Measurements from ENCODE around the gene WFIKKN1. TPM values are rescaled to one million over a fixed set of nuclear protein-coding genes. Genes with fewer than 3 reads are reported as not detected.

Gene WFIKKN1
- total and polyA plus RNA-seq, 2 experiments from 2014 or later, result 3.5 to 6.8 TPM

DNA sequence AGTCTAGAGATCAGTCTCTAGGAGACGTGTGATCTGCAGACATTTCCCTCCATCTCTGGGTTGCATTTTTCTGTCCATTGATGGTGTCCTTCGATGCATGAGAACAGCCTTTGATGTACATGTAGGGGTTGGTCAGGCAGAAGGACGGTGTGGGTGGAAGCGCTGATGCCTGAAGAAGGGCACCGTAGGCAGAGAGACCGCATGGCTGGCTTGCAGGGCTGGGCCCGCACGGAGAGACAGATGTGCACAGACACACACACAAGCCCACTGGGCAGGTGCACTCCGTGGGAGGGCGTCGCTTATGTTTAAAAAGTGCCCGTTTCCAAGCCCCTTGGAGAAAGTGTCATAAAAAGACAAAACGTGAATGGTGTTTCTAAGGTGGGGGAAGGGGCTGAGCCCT, 15.7 kb upstream of the WFIKKN1 start:
- Histone ChIP-seq H3K4me2 (no peak overlapping the region), H3K79me2 (replicated peaks; ENCODE audit: insufficient read depth) (no peaks in the 10 kb centered on the region), H3F3A (replicated peaks; ENCODE audit: low read depth) (peaks cover 4% of the 10 kb centered on the region), H3K27me3 (ENCODE audit: insufficient read depth) (no peaks in the 10 kb centered on the region), H3K27ac (ENCODE audit: low read depth) (no peak overlapping the region), H3K9me2 (ENCODE audit: insufficient read depth) (no peaks in the 10 kb centered on the region), H4K20me1 (replicated peaks; ENCODE audit: insufficient read depth) (no peaks in the 10 kb centered on the region; the same call in none of the 2 replicates), H3K36me3 (ENCODE audit: insufficient read depth) (no peaks in the 10 kb centered on the region), H3K4me3 (no peak overlapping the region), H2AFZ (no peak overlapping the region), H3K4me1 (ENCODE audit: insufficient read depth) (no peaks in the 10 kb centered on the region)
- H3K4me1 Mint-ChIP-seq, result peaks cover 3% of the 10 kb centered on the region; the same call in 2 of the 3 replicates
- TF ChIP-seq JUNB (IDR thresholded peaks at IDR 0.05; ENCODE audit: unreplicated experiment) (no peak), ZNF331 (CRISPR knock-in tag; IDR thresholded peaks at IDR 0.05; ENCODE audit: low read depth) (no peak), NANOG (IDR thresholded peaks at IDR 0.05; ENCODE audit: borderline replicate concordance) (no peak), CREB1 (CRISPR knock-in tag; IDR thresholded peaks at IDR 0.05; ENCODE audit: low read depth) (no peak), EZH2phosphoT487 (IDR thresholded peaks at IDR 0.05; ENCODE audit: unreplicated experiment) (no peak), STAT1 (IDR thresholded peaks at IDR 0.05; ENCODE audit: unreplicated experiment) (no peak), EZH2 (IDR thresholded peaks at IDR 0.05; ENCODE audit: low read depth, unreplicated experiment) (no peak), POLR2AphosphoS5 (IDR thresholded peaks at IDR 0.05; ENCODE audit: low read depth) (no peak), ZNF114 (CRISPR knock-in tag; IDR thresholded peaks at IDR 0.05) (no peak)
- TF ChIP-seq, protein P1, sequence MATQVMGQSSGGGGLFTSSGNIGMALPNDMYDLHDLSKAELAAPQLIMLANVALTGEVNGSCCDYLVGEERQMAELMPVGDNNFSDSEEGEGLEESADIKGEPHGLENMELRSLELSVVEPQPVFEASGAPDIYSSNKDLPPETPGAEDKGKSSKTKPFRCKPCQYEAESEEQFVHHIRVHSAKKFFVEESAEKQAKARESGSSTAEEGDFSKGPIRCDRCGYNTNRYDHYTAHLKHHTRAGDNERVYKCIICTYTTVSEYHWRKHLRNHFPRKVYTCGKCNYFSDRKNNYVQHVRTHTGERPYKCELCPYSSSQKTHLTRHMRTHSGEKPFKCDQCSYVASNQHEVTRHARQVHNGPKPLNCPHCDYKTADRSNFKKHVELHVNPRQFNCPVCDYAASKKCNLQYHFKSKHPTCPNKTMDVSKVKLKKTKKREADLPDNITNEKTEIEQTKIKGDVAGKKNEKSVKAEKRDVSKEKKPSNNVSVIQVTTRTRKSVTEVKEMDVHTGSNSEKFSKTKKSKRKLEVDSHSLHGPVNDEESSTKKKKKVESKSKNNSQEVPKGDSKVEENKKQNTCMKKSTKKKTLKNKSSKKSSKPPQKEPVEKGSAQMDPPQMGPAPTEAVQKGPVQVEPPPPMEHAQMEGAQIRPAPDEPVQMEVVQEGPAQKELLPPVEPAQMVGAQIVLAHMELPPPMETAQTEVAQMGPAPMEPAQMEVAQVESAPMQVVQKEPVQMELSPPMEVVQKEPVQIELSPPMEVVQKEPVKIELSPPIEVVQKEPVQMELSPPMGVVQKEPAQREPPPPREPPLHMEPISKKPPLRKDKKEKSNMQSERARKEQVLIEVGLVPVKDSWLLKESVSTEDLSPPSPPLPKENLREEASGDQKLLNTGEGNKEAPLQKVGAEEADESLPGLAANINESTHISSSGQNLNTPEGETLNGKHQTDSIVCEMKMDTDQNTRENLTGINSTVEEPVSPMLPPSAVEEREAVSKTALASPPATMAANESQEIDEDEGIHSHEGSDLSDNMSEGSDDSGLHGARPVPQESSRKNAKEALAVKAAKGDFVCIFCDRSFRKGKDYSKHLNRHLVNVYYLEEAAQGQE (IDR thresholded peaks at IDR 0.05; ENCODE audit: unreplicated experiment), result no peak
- TF ChIP-seq, protein P2, sequence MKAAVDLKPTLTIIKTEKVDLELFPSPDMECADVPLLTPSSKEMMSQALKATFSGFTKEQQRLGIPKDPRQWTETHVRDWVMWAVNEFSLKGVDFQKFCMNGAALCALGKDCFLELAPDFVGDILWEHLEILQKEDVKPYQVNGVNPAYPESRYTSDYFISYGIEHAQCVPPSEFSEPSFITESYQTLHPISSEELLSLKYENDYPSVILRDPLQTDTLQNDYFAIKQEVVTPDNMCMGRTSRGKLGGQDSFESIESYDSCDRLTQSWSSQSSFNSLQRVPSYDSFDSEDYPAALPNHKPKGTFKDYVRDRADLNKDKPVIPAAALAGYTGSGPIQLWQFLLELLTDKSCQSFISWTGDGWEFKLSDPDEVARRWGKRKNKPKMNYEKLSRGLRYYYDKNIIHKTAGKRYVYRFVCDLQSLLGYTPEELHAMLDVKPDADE (IDR thresholded peaks at IDR 0.05), result no peak
- TF ChIP-seq, protein P3, sequence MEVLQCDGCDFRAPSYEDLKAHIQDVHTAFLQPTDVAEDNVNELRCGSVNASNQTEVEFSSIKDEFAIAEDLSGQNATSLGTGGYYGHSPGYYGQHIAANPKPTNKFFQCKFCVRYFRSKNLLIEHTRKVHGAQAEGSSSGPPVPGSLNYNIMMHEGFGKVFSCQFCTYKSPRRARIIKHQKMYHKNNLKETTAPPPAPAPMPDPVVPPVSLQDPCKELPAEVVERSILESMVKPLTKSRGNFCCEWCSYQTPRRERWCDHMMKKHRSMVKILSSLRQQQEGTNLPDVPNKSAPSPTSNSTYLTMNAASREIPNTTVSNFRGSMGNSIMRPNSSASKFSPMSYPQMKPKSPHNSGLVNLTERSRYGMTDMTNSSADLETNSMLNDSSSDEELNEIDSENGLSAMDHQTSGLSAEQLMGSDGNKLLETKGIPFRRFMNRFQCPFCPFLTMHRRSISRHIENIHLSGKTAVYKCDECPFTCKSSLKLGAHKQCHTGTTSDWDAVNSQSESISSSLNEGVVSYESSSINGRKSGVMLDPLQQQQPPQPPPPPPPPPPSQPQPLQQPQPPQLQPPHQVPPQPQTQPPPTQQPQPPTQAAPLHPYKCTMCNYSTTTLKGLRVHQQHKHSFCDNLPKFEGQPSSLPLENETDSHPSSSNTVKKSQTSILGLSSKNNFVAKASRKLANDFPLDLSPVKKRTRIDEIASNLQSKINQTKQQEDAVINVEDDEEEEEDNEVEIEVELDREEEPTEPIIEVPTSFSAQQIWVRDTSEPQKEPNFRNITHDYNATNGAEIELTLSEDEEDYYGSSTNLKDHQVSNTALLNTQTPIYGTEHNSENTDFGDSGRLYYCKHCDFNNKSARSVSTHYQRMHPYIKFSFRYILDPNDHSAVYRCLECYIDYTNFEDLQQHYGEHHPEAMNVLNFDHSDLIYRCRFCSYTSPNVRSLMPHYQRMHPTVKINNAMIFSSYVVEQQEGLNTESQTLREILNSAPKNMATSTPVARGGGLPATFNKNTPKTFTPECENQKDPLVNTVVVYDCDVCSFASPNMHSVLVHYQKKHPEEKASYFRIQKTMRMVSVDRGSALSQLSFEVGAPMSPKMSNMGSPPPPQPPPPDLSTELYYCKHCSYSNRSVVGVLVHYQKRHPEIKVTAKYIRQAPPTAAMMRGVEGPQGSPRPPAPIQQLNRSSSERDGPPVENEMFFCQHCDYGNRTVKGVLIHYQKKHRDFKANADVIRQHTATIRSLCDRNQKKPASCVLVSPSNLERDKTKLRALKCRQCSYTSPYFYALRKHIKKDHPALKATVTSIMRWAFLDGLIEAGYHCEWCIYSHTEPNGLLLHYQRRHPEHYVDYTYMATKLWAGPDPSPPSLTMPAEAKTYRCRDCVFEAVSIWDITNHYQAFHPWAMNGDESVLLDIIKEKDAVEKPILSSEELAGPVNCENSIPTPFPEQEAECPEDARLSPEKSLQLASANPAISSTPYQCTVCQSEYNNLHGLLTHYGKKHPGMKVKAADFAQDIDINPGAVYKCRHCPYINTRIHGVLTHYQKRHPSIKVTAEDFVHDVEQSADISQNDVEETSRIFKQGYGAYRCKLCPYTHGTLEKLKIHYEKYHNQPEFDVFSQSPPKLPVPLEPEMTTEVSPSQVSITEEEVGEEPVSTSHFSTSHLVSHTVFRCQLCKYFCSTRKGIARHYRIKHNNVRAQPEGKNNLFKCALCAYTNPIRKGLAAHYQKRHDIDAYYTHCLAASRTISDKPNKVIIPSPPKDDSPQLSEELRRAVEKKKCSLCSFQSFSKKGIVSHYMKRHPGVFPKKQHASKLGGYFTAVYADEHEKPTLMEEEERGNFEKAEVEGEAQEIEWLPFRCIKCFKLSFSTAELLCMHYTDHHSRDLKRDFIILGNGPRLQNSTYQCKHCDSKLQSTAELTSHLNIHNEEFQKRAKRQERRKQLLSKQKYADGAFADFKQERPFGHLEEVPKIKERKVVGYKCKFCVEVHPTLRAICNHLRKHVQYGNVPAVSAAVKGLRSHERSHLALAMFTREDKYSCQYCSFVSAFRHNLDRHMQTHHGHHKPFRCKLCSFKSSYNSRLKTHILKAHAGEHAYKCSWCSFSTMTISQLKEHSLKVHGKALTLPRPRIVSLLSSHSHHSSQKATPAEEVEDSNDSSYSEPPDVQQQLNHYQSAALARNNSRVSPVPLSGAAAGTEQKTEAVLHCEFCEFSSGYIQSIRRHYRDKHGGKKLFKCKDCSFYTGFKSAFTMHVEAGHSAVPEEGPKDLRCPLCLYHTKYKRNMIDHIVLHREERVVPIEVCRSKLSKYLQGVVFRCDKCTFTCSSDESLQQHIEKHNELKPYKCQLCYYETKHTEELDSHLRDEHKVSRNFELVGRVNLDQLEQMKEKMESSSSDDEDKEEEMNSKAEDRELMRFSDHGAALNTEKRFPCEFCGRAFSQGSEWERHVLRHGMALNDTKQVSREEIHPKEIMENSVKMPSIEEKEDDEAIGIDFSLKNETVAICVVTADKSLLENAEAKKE (CRISPR knock-in tag; IDR thresholded peaks at IDR 0.05), result no peak
- TF ChIP-seq, protein P4, sequence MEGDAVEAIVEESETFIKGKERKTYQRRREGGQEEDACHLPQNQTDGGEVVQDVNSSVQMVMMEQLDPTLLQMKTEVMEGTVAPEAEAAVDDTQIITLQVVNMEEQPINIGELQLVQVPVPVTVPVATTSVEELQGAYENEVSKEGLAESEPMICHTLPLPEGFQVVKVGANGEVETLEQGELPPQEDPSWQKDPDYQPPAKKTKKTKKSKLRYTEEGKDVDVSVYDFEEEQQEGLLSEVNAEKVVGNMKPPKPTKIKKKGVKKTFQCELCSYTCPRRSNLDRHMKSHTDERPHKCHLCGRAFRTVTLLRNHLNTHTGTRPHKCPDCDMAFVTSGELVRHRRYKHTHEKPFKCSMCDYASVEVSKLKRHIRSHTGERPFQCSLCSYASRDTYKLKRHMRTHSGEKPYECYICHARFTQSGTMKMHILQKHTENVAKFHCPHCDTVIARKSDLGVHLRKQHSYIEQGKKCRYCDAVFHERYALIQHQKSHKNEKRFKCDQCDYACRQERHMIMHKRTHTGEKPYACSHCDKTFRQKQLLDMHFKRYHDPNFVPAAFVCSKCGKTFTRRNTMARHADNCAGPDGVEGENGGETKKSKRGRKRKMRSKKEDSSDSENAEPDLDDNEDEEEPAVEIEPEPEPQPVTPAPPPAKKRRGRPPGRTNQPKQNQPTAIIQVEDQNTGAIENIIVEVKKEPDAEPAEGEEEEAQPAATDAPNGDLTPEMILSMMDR (conservative IDR thresholded peaks at IDR 0.05; ENCODE audit: low read depth in 2 of 2), result no peak
- DNase-seq (ENCODE audit: low spot score) (no peak), ATAC-seq (no peak)
- no peak overlapping the region for H3K27ac Mint-ChIP-seq
- H3K27me3 Mint-ChIP-seq (ENCODE audit: insufficient read depth, low read depth, poor library complexity), result peaks cover 14% of the 10 kb centered on the region
- H3K9me3 Mint-ChIP-seq, result peaks cover 11% of the 10 kb centered on the region
- H3K4me3 Mint-ChIP-seq, result no peak overlapping the region
- peaks cover 13% of the 10 kb centered on the region; the same call in 2 of the 3 replicates for H3K36me3 Mint-ChIP-seq (ENCODE audit: low read depth)

All from GM23338 (cell line).